Activated naive CD8-positive, alpha-beta T cell treated with anti-CD3 and anti-CD28 coated beads for 36 hours (primary cell): ENCODE data around the gene SMYD1. TPM values are rescaled to one million over a fixed set of nuclear protein-coding genes. Genes with fewer than 3 reads are reported as not detected.

Experiments used
- DNase-seq: peaks from one replicate; pipeline ENCODE4 v3.0.0; 2021
- H3K27ac Mint-ChIP-seq: one replicate; pipeline ENCODE4 v1.8.0; 2022; ENCODE audit warnings: mild to moderate bottlenecking, moderate library complexity, mixed read lengths
- H3K27me3 Mint-ChIP-seq: one replicate; pipeline ENCODE4 v1.8.0; 2022; ENCODE audit warnings: mild to moderate bottlenecking, mixed read lengths
- H3K36me3 Mint-ChIP-seq: one replicate; pipeline ENCODE4 v1.8.0; 2021; ENCODE audit warnings: mild to moderate bottlenecking, mixed read lengths
- H3K4me1 Mint-ChIP-seq: one replicate; pipeline ENCODE4 v1.8.0; 2021; ENCODE audit warnings: mixed read lengths
- H3K4me3 Mint-ChIP-seq: one replicate; pipeline ENCODE4 v1.8.0; 2022; ENCODE audit warnings: mild to moderate bottlenecking, moderate library complexity, mixed read lengths
- H3K9me3 Mint-ChIP-seq: one replicate; pipeline ENCODE4 v1.8.0; 2022; ENCODE audit warnings: mixed read lengths
- total RNA-seq, 2 experiments: library from RNA; stranded (reverse); gene quantifications; one replicate each; pipeline ENCODE4 v1.2.3, GENCODE V29; 2021

SMYD1 gene
- total RNA-seq, 2 experiments from 2014 or later, result not detected

DNA sequence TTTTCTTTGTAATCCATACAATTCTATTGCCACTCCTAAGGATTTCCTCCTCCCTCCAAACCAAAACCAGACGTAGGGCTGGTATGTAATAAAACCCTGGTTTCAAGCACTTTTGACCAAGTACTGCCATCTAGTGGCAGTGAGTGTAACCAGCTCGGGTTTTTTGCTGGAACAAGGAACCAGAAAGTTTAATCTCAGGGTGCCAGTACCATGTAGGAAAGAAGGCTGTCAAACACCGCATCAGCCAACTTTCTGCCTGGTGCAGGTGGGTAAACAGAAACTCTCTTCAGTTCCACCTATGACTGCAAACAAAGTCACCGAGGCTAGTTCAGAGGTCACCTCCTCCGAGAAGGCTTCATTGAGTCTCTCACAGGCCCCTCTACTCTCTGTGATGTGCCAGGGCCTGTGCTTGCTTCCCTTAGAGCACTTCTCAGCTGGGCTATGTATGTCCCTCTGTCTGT, 92.4 kb downstream of the SMYD1 start:
- Mint-ChIP-seq H3K27me3 (peaks cover 4% of the 10 kb centered on the region), H3K4me1 (no peaks in the 10 kb centered on the region), H3K36me3 (no peaks in the 10 kb centered on the region), H3K27ac (no peak overlapping the region), H3K9me3 (no peaks in the 10 kb centered on the region), H3K4me3 (no peak overlapping the region)
- DNase-seq, result peak; percentile 46

- H3K36me3 Mint-ChIP-seq, result no peaks in the 10 kb centered on the region
- H3K27me3 Mint-ChIP-seq, result peaks cover 4% of the 10 kb centered on the region
- H3K27ac Mint-ChIP-seq, result no peak overlapping the region
- DNase-seq, result no peak
- no peak overlapping the region for H3K4me3 Mint-ChIP-seq
- no peaks in the 10 kb centered on the region for H3K4me1 Mint-ChIP-seq
- no peaks in the 10 kb centered on the region for H3K9me3 Mint-ChIP-seq
These were observed 92.9 kb downstream of the SMYD1 start for GRCh38 chr2:88160517-88160916.

- H3K4me3 Mint-ChIP-seq, result no peak overlapping the region
- no peaks in the 10 kb centered on the region for H3K4me1 Mint-ChIP-seq
- H3K9me3 Mint-ChIP-seq, result no peaks in the 10 kb centered on the region
- no peak for DNase-seq
- peaks cover 4% of the 10 kb centered on the region for H3K27me3 Mint-ChIP-seq
- no peaks in the 10 kb centered on the region for H3K36me3 Mint-ChIP-seq
- H3K27ac Mint-ChIP-seq, result no peak overlapping the region
These were observed 94.0 kb downstream of the SMYD1 start for GRCh38 chr2:88161446-88162244.

Other genes starting within 250 kb of the SMYD1 start
- gene RGPD2, start 242.0 kb upstream of the SMYD1 start, total RNA-seq, result 1 to 10 TPM; 1.1 to 1.3 TPM
- 10 to 100 TPM; 39.1 to 40.1 TPM for gene RNU2-63P, start 51.3 kb upstream of the SMYD1 start, total RNA-seq
- 10 to 100 TPM; 10.6 to 11.9 TPM for gene KRCC1, start 12.0 kb upstream of the SMYD1 start, total RNA-seq
- not detected for gene FABP1, start 60.2 kb downstream of the SMYD1 start, total RNA-seq
- 1 to 10 TPM; 1.0 to 1.3 TPM for gene THNSL2, start 102.5 kb downstream of the SMYD1 start, total RNA-seq